Heart left ventricle (tissue), 16 donors: ENCODE results near the gene RNLS. TPM values are rescaled to one million over a fixed set of nuclear protein-coding genes. Genes with fewer than 3 reads are reported as not detected.

Experiments used
- ATAC-seq, 4 donors: fragments of 200-7000 bp; cut with Tn5 transposase; one replicate each; pipeline ENCODE4 v1.9.1; 2020 to 2022; ENCODE audit warnings: moderate library complexity in 4 of 4, mild to moderate bottlenecking in 3 of 4, moderate number of reproducible peaks in 1 of 4
- DNase-seq, 5 donors: peaks; one replicate each; pipeline ENCODE4 v3.0.0-alpha.2; 2020
- H3K27ac ChIP-seq, 12 donors: fragments of 200-600 bp; sonication (generic) in 4 of 12; one replicate each; pipeline versions ENCODE4 v1.5.0 to v1.8.0; 2016 to 2022; ENCODE audit warnings: mild to moderate bottlenecking in 2 of 12
- H3K27me3 ChIP-seq, 9 donors: fragments of 200-600 bp; sonication (generic) in 2 of 9; one replicate each; pipeline versions ENCODE4 v1.5.1 to v1.8.0; 2016 to 2022; ENCODE audit warnings: mild to moderate bottlenecking in 3 of 9
- H3K36me3 ChIP-seq, 9 donors: fragments of 200-600 bp; sonication (generic) in 2 of 9; one replicate each; pipeline versions ENCODE4 v1.5.0 to v1.8.0; 2018 to 2022; ENCODE audit warnings: mild to moderate bottlenecking in 2 of 9
- H3K4me1 ChIP-seq, 12 donors: fragments of 200-600 bp; sonication (generic) in 4 of 12; one replicate each; pipeline versions ENCODE4 v1.5.0 to v1.8.0; 2016 to 2022; ENCODE audit warnings: mild to moderate bottlenecking in 3 of 12
- H3K4me3 ChIP-seq, 12 donors: fragments of 200-600 bp; sonication (generic) in 4 of 12; one replicate each; pipeline versions ENCODE4 v1.5.0 to v1.8.0; 2017 to 2022; ENCODE audit warnings: mild to moderate bottlenecking in 9 of 12, moderate library complexity in 4 of 12
- H3K9me3 ChIP-seq, 12 donors: fragments of 200-600 bp; sonication (generic) in 4 of 12; one replicate each; pipeline versions ENCODE4 v1.5.0 to v1.8.0; 2016 to 2022; ENCODE audit warnings: mild to moderate bottlenecking in 1 of 12
- CTCF ChIP-seq, 12 donors: fragments of 200-600 bp; sonication (generic) in 4 of 12; IDR thresholded peaks; one replicate each; pipeline versions ENCODE4 v1.5.0 to v1.8.0; 2018 to 2022; ENCODE audit warnings: antibody characterized with exemption in 12 of 12, mild to moderate bottlenecking in 5 of 12
- POLR2A ChIP-seq, 2 donors: fragments of 450-650 bp; IDR thresholded peaks; one replicate each; pipeline ENCODE4 v1.6.1; 2017; ENCODE audit warnings: antibody characterized with exemption in 2 of 2, mild to moderate bottlenecking in 2 of 2, moderate library complexity in 2 of 2
- WGBS, 4 donors: extraction: QIAGEN DNeasy Blood & Tissue Kit in 2 of 4; methylation state at CpG; one replicate each; pipeline versions ENCODE4 v1.1.5 to v1.1.7; 2013 to 2018; 5-methylcytosine and 5-hydroxymethylcytosine counted together
- intact Hi-C, 10 donors: fragments of 100-400 bp; cut with DNase I; formaldehyde crosslinking; loops; one replicate each; pipeline versions ENCODE4 v1.11.1 to v1.14.2; 2022
- polyA plus RNA-seq, 2 donors: library from polyadenylated mRNA; stranded (reverse); fragments of 200-250 nt; gene quantifications; one replicate each; pipeline ENCODE4 v1.2.3, GENCODE V29; 2013
- total RNA-seq, 9 donors: library from RNA; depleted of rRNA in 2 of 9; stranded (reverse); fragments of >200 nt in 2 of 9; fragmentation: NEBNext Ultra II Directional in 3 of 9; extraction: Animal tissue kit (Norgen Biotek cat#: 25700) in 3 of 9; gene quantifications; one replicate each; pipeline versions ENCODE4 v1.1.0 to v1.2.4, GENCODE V29; 2016 to 2023
- donor health status: ischemic (EF 13 %, LVEDD 7.1; RV severe dilation, severe dysfunction).
- donor health status: healthy with polysubstance abuse.
- donor health status: DM: no; HTN: yes; CAD: no.
- donor health status: DM: no; HTN: no; CAD: no.
- donor health status: ischemic (EF 25% LVEDD 6.9; RV normal size, moderate dysfunction).
- donor health status: ischemic (EF 25% LVEDD 5.7; RV mildly dilated, moderate dysfunction).
- donor health status: healthy.
- donor health status: DM: yes; HTN: yes; CAD: no.
- donor health status: ischemic (EF 35%, LVEDD 5.7; RV mildly dilated, moderate dysfunction).
- donor health status: nonischemic (EF 11% LVEDD 7.7; RV severe dilation, severe dysfunction).
- donor health status: DM: yes; HTN: yes; CAD: no.
- donor health status: PGD.
- donor health status: ischemic (EF 29% LVEDD 5.4; RV normal size, mild dysfunction).
- donor health status: nonischemic (EF 23%, LVEDD 6.1; RV moderate dilation, normal function).

Gene RNLS
- total and polyA plus RNA-seq, 11 donors = 6.6 to 30.7 (median 15.1) TPM

DNA sequence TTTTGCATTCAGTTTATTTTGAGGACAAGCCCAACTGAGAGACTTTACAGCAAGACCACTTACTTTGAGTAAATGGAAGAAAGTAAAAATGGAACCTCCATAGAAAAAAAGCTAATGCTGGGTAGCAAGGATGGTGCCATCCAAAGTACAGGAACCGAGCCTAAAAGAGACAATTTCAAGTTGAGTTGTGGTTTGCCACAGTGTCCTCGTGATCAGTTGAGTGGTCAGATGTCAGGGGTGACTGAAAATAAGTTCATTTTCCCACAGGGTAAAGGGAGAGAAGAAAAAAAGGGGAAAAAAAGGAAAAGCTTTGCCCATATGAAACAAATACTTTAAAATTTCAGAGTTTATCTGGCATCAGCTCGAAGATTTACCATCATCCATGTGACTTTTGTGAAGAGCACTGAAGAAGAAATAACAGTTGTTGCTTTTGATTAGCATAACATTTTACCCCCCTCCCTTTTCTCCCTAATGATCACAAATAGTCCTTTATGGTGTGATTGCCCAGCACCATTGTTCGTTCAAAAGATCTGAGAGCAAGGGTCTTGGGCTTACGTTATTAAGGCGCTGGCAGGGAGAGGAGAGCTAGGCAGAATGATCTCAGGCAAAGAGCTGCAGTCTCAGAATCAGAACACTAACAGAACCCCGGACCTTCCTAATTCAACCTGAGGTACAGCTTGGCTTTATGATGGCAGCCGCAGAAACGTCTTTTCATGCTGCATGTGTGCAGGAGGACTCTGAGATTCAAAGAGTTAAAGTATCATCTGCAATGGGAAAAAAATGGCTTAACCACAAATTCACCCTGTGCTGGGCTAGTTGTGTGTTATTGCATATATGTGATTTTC is 338.1 kb downstream of the RNLS start:
- DNase-seq (no peak), ATAC-seq (no peak)
- H3K4me3 ChIP-seq = peak overlapping the region in 2 of 12 donors; percentile 22 to 38
- no peaks in the 10 kb centered on the region for H3K36me3 ChIP-seq
- H3K4me1 ChIP-seq = peaks cover 6 to 57% (median 38%) of the 10 kb centered on the region in 12 donors
- no peaks in the 10 kb centered on the region for H3K9me3 ChIP-seq
- no peak for TF ChIP-seq CTCF (IDR thresholded peaks at IDR 0.05)
- TF ChIP-seq POLR2A (IDR thresholded peaks at IDR 0.05) = no peak
- intact Hi-C loops = loop anchor here in 9 of 10 donors (2.0 to 10.0 kb wide), 7 partner anchors 93 to 383 kb away; partner anchors contain the start of genes KLLN (in 6 of the 9) and PTEN (in 6 of the 9)
- no peaks in the 10 kb centered on the region for H3K27me3 ChIP-seq
- H3K27ac ChIP-seq = peak overlapping the region; percentile 76 to 90 (median 84)
- 82 to 88% (median 84%) methylated on average over 9 of the region's 9 CpGs for WGBS, 4 donors

- intact Hi-C loops = loop anchor here in 9 of 10 donors (2.0 to 10.0 kb wide), 8 partner anchors 17 to 382 kb away; partner anchors contain the start of genes KLLN (in 5 of the 9) and PTEN (in 5 of the 9)
- DNase-seq (peak; percentile 84 to 90 (median 88)), ATAC-seq (peak; percentile 89 to 97 (median 92))
- no peaks in the 10 kb centered on the region for H3K27me3 ChIP-seq
- H3K9me3 ChIP-seq = no peaks in the 10 kb centered on the region
- H3K4me1 ChIP-seq = peaks cover 6 to 57% (median 40%) of the 10 kb centered on the region in 12 donors
- 11 to 27% (median 17%) methylated on average over 11 to 12 of the region's 12 CpGs for WGBS, 4 donors
- H3K4me3 ChIP-seq = peak overlapping the region in 9 of 12 donors; percentile 9 to 39 (median 28)
- peak overlapping the region; percentile 76 to 90 (median 84) for H3K27ac ChIP-seq
- H3K36me3 ChIP-seq = no peaks in the 10 kb centered on the region
- TF ChIP-seq CTCF (IDR thresholded peaks at IDR 0.05) = no peak
These were observed 339.0 kb downstream of the RNLS start for GRCh38 chr10:88243836-88244730.

- 26 to 35% (median 30%) methylated on average over 5 of the region's 5 CpGs for WGBS, 4 donors
- no peak for DNase-seq
- Histone ChIP-seq H3K4me1 (peaks cover 6 to 61% (median 43%) of the 10 kb centered on the region in 12 donors), H3K36me3 (no peaks in the 10 kb centered on the region), H3K27ac (peak overlapping the region; percentile 76 to 90 (median 84)), H3K9me3 (no peaks in the 10 kb centered on the region), H3K4me3 (peak overlapping the region in 9 of 12 donors; percentile 9 to 39 (median 28)), H3K27me3 (no peaks in the 10 kb centered on the region)
- intact Hi-C loops = loop anchor here in 9 of 10 donors (2.0 to 10.0 kb wide), 7 partner anchors 16 to 381 kb away; partner anchors contain the start of genes KLLN (in 4 of the 9) and PTEN (in 4 of the 9)
- TF ChIP-seq POLR2A (IDR thresholded peaks at IDR 0.05) (no peak), CTCF (IDR thresholded peaks at IDR 0.05) (no peak)
- peak in 3 of 4 donors; percentile 5 to 35 (median 7) for ATAC-seq
These were observed 339.8 kb downstream of the RNLS start for GRCh38 chr10:88243202-88243744.
